Suprapubic skin (tissue), 4 donors: ENCODE data around the gene STOM. TPM values are rescaled to one million over a fixed set of nuclear protein-coding genes. Genes with fewer than 3 reads are reported as not detected.

Experiments
- DNase-seq, 2 donors: peaks; one replicate each; pipeline ENCODE4 v3.0.0-alpha.2; 2019; ENCODE audit warnings: low spot score in 2 of 2
- H3K27ac ChIP-seq: fragments of 200-600 bp; sonication (generic); one replicate; pipeline ENCODE4 v1.5.1; 2019
- H3K27me3 ChIP-seq: fragments of 200-600 bp; sonication (generic); one replicate; pipeline ENCODE4 v1.5.1; 2019
- H3K36me3 ChIP-seq: fragments of 200-600 bp; sonication (generic); one replicate; pipeline ENCODE4 v1.5.1; 2019
- H3K4me1 ChIP-seq: fragments of 200-600 bp; sonication (generic); one replicate; pipeline ENCODE4 v1.5.1; 2019
- H3K4me3 ChIP-seq: fragments of 200-600 bp; sonication (generic); one replicate; pipeline ENCODE4 v1.5.1; 2019; ENCODE audit warnings: mild to moderate bottlenecking
- H3K9me3 ChIP-seq: fragments of 200-600 bp; sonication (generic); one replicate; pipeline ENCODE4 v1.5.1; 2019
- CTCF ChIP-seq, 2 donors: fragments of 200-600 bp in 1 of 2; fragments of 450-650 bp in 1 of 2; sonication (generic) in 1 of 2; IDR thresholded peaks; one replicate each; pipeline ENCODE4 v1.5.1; 2016 to 2019; ENCODE audit warnings: antibody characterized with exemption in 2 of 2, mild to moderate bottlenecking in 1 of 2, moderate library complexity in 1 of 2
- EP300 ChIP-seq: sonication (generic); formaldehyde crosslinking; IDR thresholded peaks from one replicate; pipeline ENCODE4 v1.6.1; 2017; ENCODE audit warnings: antibody characterized with exemption
- POLR2A ChIP-seq, 2 donors: fragments of 450-650 bp; IDR thresholded peaks; one replicate each; pipeline ENCODE4 v1.6.1; 2017; ENCODE audit warnings: antibody characterized with exemption in 2 of 2, mild to moderate bottlenecking in 2 of 2, moderate library complexity in 2 of 2
- POLR2AphosphoS5 ChIP-seq, 3 donors: sonication (generic); formaldehyde crosslinking; IDR thresholded peaks; one replicate each; pipeline ENCODE4 v1.6.1; 2017; ENCODE audit warnings: antibody characterized with exemption in 3 of 3
- WGBS: methylation state at CpG from one replicate; pipeline ENCODE4 v1.1.5; 2018; 5-methylcytosine and 5-hydroxymethylcytosine counted together
- total RNA-seq, 4 donors: library from RNA; depleted of rRNA; stranded (reverse); fragments of >200 nt; gene quantifications; one replicate each; pipeline ENCODE4 v1.1.0, GENCODE V29; 2016

STOM gene
- total RNA-seq, 4 donors from 2014 or later = 166 to 238 (median 185) TPM

- peaks cover 71% of the 10 kb centered on the region for H3K4me1 ChIP-seq
- 87% methylated on average over 10 of the region's 10 CpGs for WGBS
Observed at GRCh38 chr9:121322737-121323448, 47.2 kb downstream of the STOM start.

GRCh38 chr9:121322037-121322736 is 47.9 kb downstream of the STOM start:
- peaks cover 71% of the 10 kb centered on the region for H3K36me3 ChIP-seq

More at GRCh38 chr9:121322737-121323448, 47.2 kb downstream of the STOM start:
- Histone ChIP-seq H3K36me3 (peaks cover 71% of the 10 kb centered on the region), H3K27me3 (no peaks in the 10 kb centered on the region), H3K4me3 (no peak overlapping the region), H3K27ac (peak overlapping the region; percentile 73), H3K9me3 (no peaks in the 10 kb centered on the region)
- TF ChIP-seq POLR2AphosphoS5 (IDR thresholded peaks at IDR 0.05) (no peak), CTCF (IDR thresholded peaks at IDR 0.05) (no peak), EP300 (peak; percentile 66)
- no peak for DNase-seq

GRCh38 chr9:121321016-121321503 is 49.0 kb downstream of the STOM start:
- WGBS = 88% methylated on average over 6 of the region's 10 CpGs
- no peaks in the 10 kb centered on the region for H3K9me3 ChIP-seq
- no peak overlapping the region for H3K4me3 ChIP-seq
- DNase-seq = no peak
- H3K36me3 ChIP-seq = peaks cover 76% of the 10 kb centered on the region
- peaks cover 67% of the 10 kb centered on the region for H3K4me1 ChIP-seq
- peak overlapping the region; percentile 73 for H3K27ac ChIP-seq
- H3K27me3 ChIP-seq = no peaks in the 10 kb centered on the region
- TF ChIP-seq EP300 (no peak), CTCF (IDR thresholded peaks at IDR 0.05) (no peak), POLR2A (IDR thresholded peaks at IDR 0.05) (no peak), POLR2AphosphoS5 (IDR thresholded peaks at IDR 0.05) (no peak)

More at GRCh38 chr9:121322037-121322736, 47.9 kb downstream of the STOM start:
- Histone ChIP-seq H3K4me3 (no peak overlapping the region), H3K4me1 (peaks cover 73% of the 10 kb centered on the region), H3K27ac (peak overlapping the region; percentile 73), H3K27me3 (no peaks in the 10 kb centered on the region), H3K9me3 (no peaks in the 10 kb centered on the region)
- no peak for DNase-seq
- 55% methylated on average over 5 of the region's 5 CpGs for WGBS
- TF ChIP-seq EP300 (no peak), POLR2AphosphoS5 (IDR thresholded peaks at IDR 0.05) (peak in 2 of 3 donors; percentile 11 to 32)

- TF ChIP-seq CTCF (IDR thresholded peaks at IDR 0.05) (no peak), EP300 (no peak), POLR2A (IDR thresholded peaks at IDR 0.05) (no peak), POLR2AphosphoS5 (IDR thresholded peaks at IDR 0.05) (no peak)
- DNase-seq = peak in 1 of 2 donors; percentile 44
- peaks cover 51% of the 10 kb centered on the region for H3K4me1 ChIP-seq
- H3K9me3 ChIP-seq = no peaks in the 10 kb centered on the region
- no peak overlapping the region for H3K4me3 ChIP-seq
- H3K36me3 ChIP-seq = peaks cover 78% of the 10 kb centered on the region
- WGBS = 86% methylated on average over 5 of the region's 5 CpGs
- H3K27me3 ChIP-seq = no peaks in the 10 kb centered on the region
- H3K27ac ChIP-seq = peak overlapping the region; percentile 73
Observed at GRCh38 chr9:121319383-121319780, 50.7 kb downstream of the STOM start.

GRCh38 chr9:121318631-121319382 is 51.2 kb downstream of the STOM start:
- Histone ChIP-seq H3K27me3 (no peaks in the 10 kb centered on the region), H3K4me1 (peaks cover 45% of the 10 kb centered on the region), H3K27ac (peak overlapping the region; percentile 8), H3K4me3 (no peak overlapping the region), H3K36me3 (peaks cover 78% of the 10 kb centered on the region), H3K9me3 (no peaks in the 10 kb centered on the region)
- DNase-seq = peak in 1 of 2 donors; percentile 59
- 76% methylated on average over 16 of the region's 19 CpGs for WGBS
- TF ChIP-seq POLR2AphosphoS5 (IDR thresholded peaks at IDR 0.05) = no peak
- TF ChIP-seq EP300 = no peak
- TF ChIP-seq POLR2A (IDR thresholded peaks at IDR 0.05) = no peak
- TF ChIP-seq CTCF (IDR thresholded peaks at IDR 0.05) = no peak
